H9 (cell line): ENCODE results near the gene COX10. TPM values are rescaled to one million over a fixed set of nuclear protein-coding genes. Genes with fewer than 3 reads are reported as not detected.

Experiments used
- DNase-seq: peaks from one replicate; pipeline ENCODE4 v3.0.0-alpha.2; 2017
- H2AFZ ChIP-seq: one replicate; pipeline ENCODE4 v1.6.1; 2013; ENCODE audit warnings: mild to moderate bottlenecking, low read length, control low read depth, moderate library complexity
- H2AK5ac ChIP-seq: 2 replicates; pipeline ENCODE4 v1.6.1; 2013; ENCODE audit warnings: low read length, control low read depth, mixed read lengths; ENCODE audit not compliant: insufficient read length
- H2BK120ac ChIP-seq: one replicate; pipeline ENCODE4 v1.6.1; 2013; ENCODE audit warnings: low read depth, mild to moderate bottlenecking, low read length, control low read depth, inconsistent platforms; ENCODE audit not compliant: poor library complexity, severe bottlenecking
- H2BK12ac ChIP-seq: 2 replicates; pipeline ENCODE4 v1.6.1; 2013; ENCODE audit warnings: low read length, control low read depth, mixed read lengths, low read depth; ENCODE audit not compliant: insufficient read length
- H2BK15ac ChIP-seq: 2 replicates; pipeline ENCODE4 v1.6.1; 2013; ENCODE audit warnings: low read depth, low read length, control low read depth
- H2BK20ac ChIP-seq: one replicate; pipeline ENCODE4 v1.6.1; 2013; ENCODE audit warnings: low read depth, mild to moderate bottlenecking, low read length, control low read depth, inconsistent platforms; ENCODE audit not compliant: poor library complexity, severe bottlenecking
- H2BK5ac ChIP-seq: 2 replicates; pipeline ENCODE4 v1.6.1; 2013; ENCODE audit warnings: low read length, control low read depth, mixed read lengths; ENCODE audit not compliant: insufficient read length
- H3K14ac ChIP-seq: 2 replicates; pipeline ENCODE4 v1.6.1; 2013; ENCODE audit warnings: low read length, control low read depth; ENCODE audit not compliant: insufficient read depth
- H3K18ac ChIP-seq: 2 replicates; pipeline ENCODE4 v1.6.1; 2013; ENCODE audit warnings: low read depth, mild to moderate bottlenecking, mixed read lengths, low read length, control low read depth; ENCODE audit not compliant: insufficient read length
- H3K23ac ChIP-seq: 2 replicates; pipeline ENCODE4 v1.6.1; 2013; ENCODE audit warnings: low read length, control low read depth, mixed read lengths, low read depth; ENCODE audit not compliant: insufficient read length
- H3K23me2 ChIP-seq: 2 replicates; pipeline ENCODE4 v1.6.1; 2013; ENCODE audit warnings: low read depth, mild to moderate bottlenecking, mixed read lengths, low read length, control low read depth; ENCODE audit not compliant: insufficient read length, poor library complexity, severe bottlenecking
- H3K27ac ChIP-seq: 2 replicates; pipeline ENCODE4 v1.5.1; 2013; ENCODE audit warnings: low read length, control low read depth, mixed read lengths, low read depth; ENCODE audit not compliant: insufficient read length
- H3K27me3 ChIP-seq: 2 replicates; pipeline ENCODE4 v1.6.1; 2013; ENCODE audit warnings: low read length, control low read depth, inconsistent platforms; ENCODE audit not compliant: insufficient read depth
- H3K4ac ChIP-seq: 2 replicates; pipeline ENCODE4 v1.6.1; 2013; ENCODE audit warnings: low read depth, mild to moderate bottlenecking, control low read depth, inconsistent platforms, low read length, moderate library complexity
- H3K4me1 ChIP-seq: 2 replicates; pipeline ENCODE4 v1.6.1; 2013; ENCODE audit warnings: low read length, control low read depth, inconsistent platforms; ENCODE audit not compliant: insufficient read depth
- H3K4me2 ChIP-seq: 2 replicates; pipeline ENCODE4 v1.6.1; 2013; ENCODE audit warnings: low read length, control low read depth, mixed read lengths; ENCODE audit not compliant: insufficient read length, insufficient read depth
- H3K56ac ChIP-seq: 2 replicates; pipeline ENCODE4 v1.6.1; 2013; ENCODE audit warnings: low read depth, mild to moderate bottlenecking, mixed read lengths, low read length, control low read depth; ENCODE audit not compliant: insufficient read length
- H3K79me1 ChIP-seq: 2 replicates; pipeline ENCODE4 v1.6.1; 2013; ENCODE audit warnings: low read depth, mild to moderate bottlenecking, moderate library complexity, low read length, control low read depth, inconsistent platforms; ENCODE audit not compliant: insufficient read depth, poor library complexity, severe bottlenecking
- H3K79me2 ChIP-seq: 2 replicates; pipeline ENCODE4 v1.6.1; 2013; ENCODE audit warnings: low read length, control low read depth, inconsistent platforms; ENCODE audit not compliant: insufficient read depth
- H3K9ac ChIP-seq: 2 replicates; pipeline ENCODE4 v1.6.1; 2013; ENCODE audit warnings: low read length, control low read depth, mixed read lengths; ENCODE audit not compliant: insufficient read length; ENCODE audit errors: extremely low read depth
- H3K9me3 ChIP-seq: one replicate; pipeline ENCODE4 v1.6.1; 2013; ENCODE audit warnings: low read depth, low read length, inconsistent platforms; ENCODE audit not compliant: control insufficient read depth
- H3T11ph ChIP-seq: one replicate; pipeline ENCODE4 v1.6.1; 2013; ENCODE audit warnings: mild to moderate bottlenecking, low read length, control low read depth, inconsistent platforms
- H4K20me1 ChIP-seq: one replicate; pipeline ENCODE4 v1.6.1; 2013; ENCODE audit not compliant: control insufficient read depth, insufficient read length, insufficient read depth
- H4K5ac ChIP-seq: 2 replicates; pipeline ENCODE4 v1.6.1; 2013; ENCODE audit warnings: low read depth, mild to moderate bottlenecking, mixed read lengths, low read length, control low read depth; ENCODE audit not compliant: insufficient read length
- H4K8ac ChIP-seq: replicated peaks from 2 replicates; pipeline ENCODE4 v1.6.1; 2013; ENCODE audit warnings: low read length, control low read depth, mixed read lengths, low read depth; ENCODE audit not compliant: insufficient read length
- H4K91ac ChIP-seq: 2 replicates; pipeline ENCODE4 v1.6.1; 2013; ENCODE audit warnings: low read depth, mild to moderate bottlenecking, moderate library complexity, mixed read lengths, low read length, control low read depth; ENCODE audit not compliant: insufficient read length
- H3K27ac Mint-ChIP-seq, 3 experiments: 2 replicates in 2 of 3; 3 replicates in 1 of 3; pipeline ENCODE4 v1.8.0; 2020 to 2021; ENCODE audit warnings: mixed read lengths in 3 of 3, mild to moderate bottlenecking in 1 of 3, moderate library complexity in 1 of 3
- H3K27me3 Mint-ChIP-seq: 2 replicates; pipeline ENCODE4 v1.8.0; 2021; ENCODE audit warnings: low read depth, mild to moderate bottlenecking, moderate library complexity, mixed read lengths
- H3K36me3 Mint-ChIP-seq, 3 experiments: 2 replicates in 2 of 3; 3 replicates in 1 of 3; pipeline ENCODE4 v1.8.0; 2020 to 2021; ENCODE audit warnings: low read depth in 3 of 3, mixed read lengths in 3 of 3; ENCODE audit not compliant: insufficient read depth in 1 of 3
- H3K4me1 Mint-ChIP-seq, 2 experiments: 2 replicates each; pipeline ENCODE4 v1.8.0; 2020; ENCODE audit warnings: mixed read lengths in 2 of 2
- H3K4me3 Mint-ChIP-seq, 2 experiments: 2 replicates in 1 of 2; 3 replicates in 1 of 2; pipeline ENCODE4 v1.8.0; 2020 to 2021; ENCODE audit warnings: mild to moderate bottlenecking in 2 of 2, mixed read lengths in 2 of 2, moderate library complexity in 1 of 2
- H3K9me3 Mint-ChIP-seq, 2 experiments: 2 replicates in 1 of 2; 3 replicates in 1 of 2; pipeline ENCODE4 v1.8.0; 2020; ENCODE audit warnings: mild to moderate bottlenecking in 2 of 2, mixed read lengths in 2 of 2, moderate library complexity in 1 of 2
- WGBS: extraction: QIAGEN DNeasy Blood & Tissue Kit; methylation state at CpG from one replicate; pipeline ENCODE4 v1.1.7; 2013; ENCODE audit warnings: missing lambda C conversion rate, low lambda C conversion rate, mixed read lengths; ENCODE audit not compliant: insufficient read length; ENCODE audit errors: extremely low coverage; 5-methylcytosine and 5-hydroxymethylcytosine counted together
- total RNA-seq: library from RNA; stranded (reverse); gene quantifications from 2 replicates; pipeline ENCODE4 v1.2.1, GENCODE V29; 2021
- TF ChIP-seq, protein P1 (sequence below): fragments of 200-600 bp; sonication (generic); conservative IDR thresholded peaks from 3 replicates; pipeline ENCODE4 v1.8.0; 2021; ENCODE audit warnings: antibody characterized with exemption, mild to moderate bottlenecking

The COX10 gene
- total RNA-seq, 1 experiment from 2014 or later, result 20.6 TPM

- Mint-ChIP-seq H3K4me1 (peaks cover 33 to 41% of the 10 kb centered on the region in 2 experiments), H3K27ac (no peak overlapping the region; a peak in 1 of 7 replicates), H3K9me3 (no peaks in the 10 kb centered on the region; a peak in 1 of 5 replicates), H3K36me3 (peaks cover 0 to 7% (median 4%) of the 10 kb centered on the region in 3 experiments; a peak in 2 of 7 replicates), H3K27me3 (no peaks in the 10 kb centered on the region), H3K4me3 (no peak overlapping the region)
- no peaks in the 10 kb centered on the region for H3K9me3 ChIP-seq
- H2BK12ac ChIP-seq, result no peak overlapping the region
- no peaks in the 10 kb centered on the region for H4K20me1 ChIP-seq
- H3K14ac ChIP-seq, result no peak overlapping the region
- no peak overlapping the region for H3K18ac ChIP-seq
- TF ChIP-seq, protein P1, sequence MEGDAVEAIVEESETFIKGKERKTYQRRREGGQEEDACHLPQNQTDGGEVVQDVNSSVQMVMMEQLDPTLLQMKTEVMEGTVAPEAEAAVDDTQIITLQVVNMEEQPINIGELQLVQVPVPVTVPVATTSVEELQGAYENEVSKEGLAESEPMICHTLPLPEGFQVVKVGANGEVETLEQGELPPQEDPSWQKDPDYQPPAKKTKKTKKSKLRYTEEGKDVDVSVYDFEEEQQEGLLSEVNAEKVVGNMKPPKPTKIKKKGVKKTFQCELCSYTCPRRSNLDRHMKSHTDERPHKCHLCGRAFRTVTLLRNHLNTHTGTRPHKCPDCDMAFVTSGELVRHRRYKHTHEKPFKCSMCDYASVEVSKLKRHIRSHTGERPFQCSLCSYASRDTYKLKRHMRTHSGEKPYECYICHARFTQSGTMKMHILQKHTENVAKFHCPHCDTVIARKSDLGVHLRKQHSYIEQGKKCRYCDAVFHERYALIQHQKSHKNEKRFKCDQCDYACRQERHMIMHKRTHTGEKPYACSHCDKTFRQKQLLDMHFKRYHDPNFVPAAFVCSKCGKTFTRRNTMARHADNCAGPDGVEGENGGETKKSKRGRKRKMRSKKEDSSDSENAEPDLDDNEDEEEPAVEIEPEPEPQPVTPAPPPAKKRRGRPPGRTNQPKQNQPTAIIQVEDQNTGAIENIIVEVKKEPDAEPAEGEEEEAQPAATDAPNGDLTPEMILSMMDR, result no peak
- H2BK15ac ChIP-seq, result no peak overlapping the region
- H3K27me3 ChIP-seq, result no peaks in the 10 kb centered on the region
- H3K4me2 ChIP-seq, result no peak overlapping the region
- no peak overlapping the region for H3K27ac ChIP-seq
- no peak overlapping the region for H2BK120ac ChIP-seq
- H3K23me2 ChIP-seq, result no peaks in the 10 kb centered on the region
- no peak overlapping the region for H4K8ac ChIP-seq
- DNase-seq, result no peak
- H3K56ac ChIP-seq, result no peak overlapping the region
- no peak overlapping the region for H2BK5ac ChIP-seq
- no peak overlapping the region for H3K9ac ChIP-seq
- WGBS, result no CpG with 5 or more reads among the region's 4 CpGs
- peaks cover 7% of the 10 kb centered on the region; the same call in 1 of the 2 replicates for H3K4me1 ChIP-seq
- H4K91ac ChIP-seq, result no peak overlapping the region
- H3K79me1 ChIP-seq, result no peaks in the 10 kb centered on the region
- no peak overlapping the region for H2AK5ac ChIP-seq
- no peak overlapping the region for H2BK20ac ChIP-seq
- no peak overlapping the region for H2AFZ ChIP-seq
- H4K5ac ChIP-seq, result no peak overlapping the region
- H3K23ac ChIP-seq, result no peak overlapping the region
- 0 out of 2 replicates have a peak, but pooled peaks cover 2% of the 10 kb centered on the region for H3K79me2 ChIP-seq
- H3T11ph ChIP-seq, result no peak overlapping the region
- H3K4ac ChIP-seq, result no peak overlapping the region
These were observed 75.2 kb downstream of the COX10 start for GRCh38 chr17:14144508-14144907.
